PFSK-1 (cell line): ENCODE results near the gene FJX1.

ENCODE experiments used
- POLR2AphosphoS5 ChIP-seq: IDR thresholded peaks from 2 replicates; pipeline ENCODE4 v1.6.1; 2012; ENCODE audit warnings: low read depth, mild to moderate bottlenecking, control low read depth, low read length, moderate library complexity
- TAF1 ChIP-seq: IDR thresholded peaks from 2 replicates; pipeline ENCODE4 v1.6.1; 2012; ENCODE audit warnings: low read length, control low read depth, borderline replicate concordance; ENCODE audit not compliant: insufficient read depth
- TF ChIP-seq, protein P1 (sequence below), 2 experiments: IDR thresholded peaks; 2 replicates each; pipeline versions ENCODE4 v1.6.1 to v1.8.0; 2011 to 2012; ENCODE audit warnings: low read depth in 2 of 2, low read length in 2 of 2, control low read depth in 1 of 2, inconsistent platforms in 1 of 2, mild to moderate bottlenecking in 1 of 2, moderate library complexity in 1 of 2; ENCODE audit not compliant: insufficient read depth in 1 of 2

- TF ChIP-seq POLR2AphosphoS5 (no peak), TAF1 (no peak; the same call in 1 of the 2 replicates)
- TF ChIP-seq, protein P1, sequence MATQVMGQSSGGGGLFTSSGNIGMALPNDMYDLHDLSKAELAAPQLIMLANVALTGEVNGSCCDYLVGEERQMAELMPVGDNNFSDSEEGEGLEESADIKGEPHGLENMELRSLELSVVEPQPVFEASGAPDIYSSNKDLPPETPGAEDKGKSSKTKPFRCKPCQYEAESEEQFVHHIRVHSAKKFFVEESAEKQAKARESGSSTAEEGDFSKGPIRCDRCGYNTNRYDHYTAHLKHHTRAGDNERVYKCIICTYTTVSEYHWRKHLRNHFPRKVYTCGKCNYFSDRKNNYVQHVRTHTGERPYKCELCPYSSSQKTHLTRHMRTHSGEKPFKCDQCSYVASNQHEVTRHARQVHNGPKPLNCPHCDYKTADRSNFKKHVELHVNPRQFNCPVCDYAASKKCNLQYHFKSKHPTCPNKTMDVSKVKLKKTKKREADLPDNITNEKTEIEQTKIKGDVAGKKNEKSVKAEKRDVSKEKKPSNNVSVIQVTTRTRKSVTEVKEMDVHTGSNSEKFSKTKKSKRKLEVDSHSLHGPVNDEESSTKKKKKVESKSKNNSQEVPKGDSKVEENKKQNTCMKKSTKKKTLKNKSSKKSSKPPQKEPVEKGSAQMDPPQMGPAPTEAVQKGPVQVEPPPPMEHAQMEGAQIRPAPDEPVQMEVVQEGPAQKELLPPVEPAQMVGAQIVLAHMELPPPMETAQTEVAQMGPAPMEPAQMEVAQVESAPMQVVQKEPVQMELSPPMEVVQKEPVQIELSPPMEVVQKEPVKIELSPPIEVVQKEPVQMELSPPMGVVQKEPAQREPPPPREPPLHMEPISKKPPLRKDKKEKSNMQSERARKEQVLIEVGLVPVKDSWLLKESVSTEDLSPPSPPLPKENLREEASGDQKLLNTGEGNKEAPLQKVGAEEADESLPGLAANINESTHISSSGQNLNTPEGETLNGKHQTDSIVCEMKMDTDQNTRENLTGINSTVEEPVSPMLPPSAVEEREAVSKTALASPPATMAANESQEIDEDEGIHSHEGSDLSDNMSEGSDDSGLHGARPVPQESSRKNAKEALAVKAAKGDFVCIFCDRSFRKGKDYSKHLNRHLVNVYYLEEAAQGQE (IDR thresholded peaks at IDR 0.05; ENCODE audit: insufficient read depth in 1 of 2, low read depth in 2 of 2, low read length in 2 of 2), result no peak
These were observed 2.0 kb upstream of the FJX1 start for GRCh38 chr11:35615921-35616900.
